Measurements from ENCODE around the gene NUP98.

- TF ChIP-seq CTCF (IDR thresholded peaks at IDR 0.05; ENCODE audit: poor library complexity) (no peak), EZH2 (IDR thresholded peaks at IDR 0.05; ENCODE audit: borderline replicate concordance) (no peak), EZH2phosphoT487 (IDR thresholded peaks at IDR 0.05; ENCODE audit: low read depth, severe bottlenecking, unreplicated experiment) (no peak)
These were observed 113.1 kb downstream of the NUP98 start for GRCh38 chr11:3684129-3684818.
